Cardiac muscle cell (in vitro differentiated cells and primary cell): ENCODE results near the gene KCNMA1. TPM values are rescaled to one million over a fixed set of nuclear protein-coding genes. Genes with fewer than 3 reads are reported as not detected.
A peak's percentile ranks its signal among the peaks of the same experiment; 100 is the strongest.

Experiments
- DNase-seq, 2 donors: peaks; one replicate each; pipeline versions ENCODE4 v3.0.0 to v3.0.0-alpha.2; 2010 to 2017; ENCODE audit warnings: low read depth in 1 of 2, low spot score in 1 of 2
- H3K27ac ChIP-seq: fragments of 200-600 bp; sonication (generic); 2 replicates; pipeline ENCODE4 v1.5.1; 2016
- H3K27me3 ChIP-seq: fragments of 200-600 bp; sonication (generic); 2 replicates; pipeline ENCODE4 v1.6.0; 2016; ENCODE audit warnings: control low read depth
- H3K36me3 ChIP-seq: fragments of 200-600 bp; sonication (generic); 2 replicates; pipeline ENCODE4 v1.5.1; 2016; ENCODE audit warnings: control low read depth
- H3K4me1 ChIP-seq: fragments of 200-600 bp; sonication (generic); 2 replicates; pipeline ENCODE4 v1.8.1; 2017; ENCODE audit warnings: low read depth, mild to moderate bottlenecking, mixed run types
- H3K4me3 ChIP-seq: fragments of 200-600 bp; sonication (generic); 2 replicates; pipeline ENCODE4 v1.5.1; 2016; ENCODE audit warnings: mild to moderate bottlenecking
- H3K9me3 ChIP-seq: fragments of 200-600 bp; sonication (generic); 2 replicates; pipeline ENCODE4 v1.5.1; 2017; ENCODE audit warnings: low read depth, mild to moderate bottlenecking, control low read depth
- polyA plus RNA-seq: library from polyadenylated mRNA; unstranded; fragments of >200 nt; fragmentation: Nextera tagmentation; extraction: Ambion mirVana; gene quantifications from 2 replicates; pipeline ENCODE4 v1.2.1, GENCODE V29; 2016
- total RNA-seq: library from RNA; depleted of rRNA; stranded (reverse); fragments of >200 nt; gene quantifications from 2 replicates; pipeline ENCODE4 v1.2.3, GENCODE V29; 2016
- TF ChIP-seq, protein P1 (sequence below): IDR thresholded peaks from 2 replicates; pipeline ENCODE4 v1.5.1; 2012; ENCODE audit warnings: low read depth, mild to moderate bottlenecking, low read length

The KCNMA1 gene
- total and polyA plus RNA-seq, 2 experiments from 2014 or later, result 1.8 to 1.9 TPM

DNA sequence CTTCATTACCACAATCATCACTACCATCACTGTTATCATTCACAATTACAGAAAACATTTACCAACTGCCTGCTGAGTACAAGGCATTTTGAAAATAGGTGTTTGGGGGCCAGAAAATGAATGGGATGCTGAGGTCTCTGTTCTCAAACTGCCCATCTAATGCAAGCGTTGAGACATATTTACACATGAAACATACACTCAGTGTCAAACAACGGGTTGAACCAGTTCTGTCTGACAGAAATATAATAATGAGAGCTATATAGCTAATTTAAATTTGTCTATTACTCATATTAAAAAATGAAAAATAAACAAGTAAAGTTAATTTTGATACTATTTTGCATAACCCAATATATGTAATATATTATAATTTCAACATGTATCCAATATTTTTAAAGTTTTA lies 303.1 kb downstream of the KCNMA1 start:
- H3K27ac ChIP-seq, result no peak overlapping the region
- no peak overlapping the region for H3K4me3 ChIP-seq
- DNase-seq, result no peak
- peaks cover 17% of the 10 kb centered on the region for H3K27me3 ChIP-seq
- no peaks in the 10 kb centered on the region for H3K9me3 ChIP-seq
- TF ChIP-seq, protein P1, sequence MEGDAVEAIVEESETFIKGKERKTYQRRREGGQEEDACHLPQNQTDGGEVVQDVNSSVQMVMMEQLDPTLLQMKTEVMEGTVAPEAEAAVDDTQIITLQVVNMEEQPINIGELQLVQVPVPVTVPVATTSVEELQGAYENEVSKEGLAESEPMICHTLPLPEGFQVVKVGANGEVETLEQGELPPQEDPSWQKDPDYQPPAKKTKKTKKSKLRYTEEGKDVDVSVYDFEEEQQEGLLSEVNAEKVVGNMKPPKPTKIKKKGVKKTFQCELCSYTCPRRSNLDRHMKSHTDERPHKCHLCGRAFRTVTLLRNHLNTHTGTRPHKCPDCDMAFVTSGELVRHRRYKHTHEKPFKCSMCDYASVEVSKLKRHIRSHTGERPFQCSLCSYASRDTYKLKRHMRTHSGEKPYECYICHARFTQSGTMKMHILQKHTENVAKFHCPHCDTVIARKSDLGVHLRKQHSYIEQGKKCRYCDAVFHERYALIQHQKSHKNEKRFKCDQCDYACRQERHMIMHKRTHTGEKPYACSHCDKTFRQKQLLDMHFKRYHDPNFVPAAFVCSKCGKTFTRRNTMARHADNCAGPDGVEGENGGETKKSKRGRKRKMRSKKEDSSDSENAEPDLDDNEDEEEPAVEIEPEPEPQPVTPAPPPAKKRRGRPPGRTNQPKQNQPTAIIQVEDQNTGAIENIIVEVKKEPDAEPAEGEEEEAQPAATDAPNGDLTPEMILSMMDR, result no peak
- no peaks in the 10 kb centered on the region for H3K36me3 ChIP-seq
- H3K4me1 ChIP-seq, result no peaks in the 10 kb centered on the region

DNA sequence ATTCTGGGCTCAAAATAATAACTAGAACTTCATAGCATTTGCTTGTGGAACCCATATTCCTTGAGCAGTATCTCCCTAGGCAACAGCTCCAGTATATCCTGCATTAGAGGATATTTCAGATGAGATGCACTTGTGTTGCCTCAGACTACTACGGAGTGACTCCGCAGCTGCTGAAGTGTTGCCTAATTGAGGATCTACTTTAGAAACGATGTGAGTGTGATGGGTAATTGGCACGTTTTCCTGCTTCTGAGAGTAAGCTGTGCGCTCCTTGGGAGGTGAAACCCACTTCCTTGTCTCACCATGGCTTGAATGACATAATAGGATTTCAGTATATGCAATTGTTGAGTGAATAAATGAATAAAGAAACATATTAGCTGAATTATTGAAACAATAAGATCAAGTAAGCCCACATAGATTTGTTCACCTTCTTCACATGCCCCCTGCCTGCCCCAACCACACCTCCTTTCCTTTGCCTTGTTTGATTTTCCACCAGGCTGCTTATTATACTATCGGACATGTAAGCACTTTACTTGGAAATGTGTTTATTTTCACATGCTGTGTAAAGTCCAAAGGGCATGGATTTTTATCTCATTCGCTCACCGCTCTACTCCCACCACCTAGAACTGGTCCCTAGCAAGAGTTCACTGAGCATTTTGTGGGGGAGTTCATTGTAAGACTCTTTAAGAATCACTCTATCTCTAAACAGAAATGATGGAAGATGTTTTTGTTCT lies 303.8 kb downstream of the KCNMA1 start:
- no peaks in the 10 kb centered on the region for H3K36me3 ChIP-seq
- no peak overlapping the region for H3K27ac ChIP-seq
- H3K27me3 ChIP-seq, result peaks cover 17% of the 10 kb centered on the region
- no peaks in the 10 kb centered on the region for H3K4me1 ChIP-seq
- DNase-seq, result no peak
- H3K9me3 ChIP-seq, result no peaks in the 10 kb centered on the region
- H3K4me3 ChIP-seq, result no peak overlapping the region
- TF ChIP-seq, protein P1, result no peak

DNA sequence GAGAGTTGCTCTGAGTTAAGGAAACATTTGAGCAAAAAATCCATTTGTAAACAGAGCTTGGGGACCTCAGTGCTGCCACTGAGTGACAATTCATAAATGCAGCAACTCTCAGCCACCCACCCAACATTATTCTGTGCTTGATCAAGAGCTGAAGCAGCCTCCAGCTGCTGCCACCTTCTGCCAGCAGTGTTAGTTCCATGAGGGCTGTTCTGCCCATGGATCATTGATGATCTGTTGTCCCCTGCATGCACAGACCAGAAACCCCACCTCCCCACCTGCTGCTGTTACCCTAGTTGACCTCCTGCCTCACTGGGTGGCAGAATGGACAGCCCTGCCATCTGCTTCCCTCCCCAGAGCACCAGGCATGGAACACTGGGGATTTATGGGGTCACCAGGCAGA lies 305.4 kb downstream of the KCNMA1 start:
- no peaks in the 10 kb centered on the region for H3K4me1 ChIP-seq
- H3K4me3 ChIP-seq, result no peak overlapping the region
- TF ChIP-seq, protein P1, result no peak
- no peaks in the 10 kb centered on the region for H3K36me3 ChIP-seq
- no peak overlapping the region for H3K27ac ChIP-seq
- DNase-seq, result no peak
- H3K9me3 ChIP-seq, result no peaks in the 10 kb centered on the region
- peaks cover 7% of the 10 kb centered on the region for H3K27me3 ChIP-seq

DNA sequence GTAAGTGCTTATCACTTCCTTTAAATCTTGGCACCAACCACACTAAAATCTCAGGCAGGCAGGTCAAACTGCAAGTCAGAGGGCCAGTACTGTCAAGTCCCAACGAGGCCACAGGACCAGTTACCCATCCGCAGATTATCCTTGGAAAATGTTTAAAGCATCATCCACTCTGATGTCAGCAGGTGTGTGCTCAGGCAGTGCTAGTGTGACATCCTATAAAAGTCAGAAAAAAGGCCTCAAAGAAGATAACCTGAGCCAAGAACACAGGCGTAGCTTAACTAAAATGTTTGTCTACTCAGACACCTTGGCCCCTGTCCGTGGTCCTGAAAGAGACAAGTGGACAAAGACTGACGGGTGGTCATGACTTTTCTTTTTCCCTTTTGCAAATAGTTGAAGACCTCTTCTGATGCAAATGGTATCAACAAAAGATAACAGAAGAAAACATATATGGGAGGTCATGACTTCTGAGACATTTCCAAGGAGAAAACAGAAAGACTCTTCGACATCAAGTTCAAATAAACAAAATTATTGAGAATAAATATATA lies 309.3 kb downstream of the KCNMA1 start:
- Histone ChIP-seq H3K27ac (no peak overlapping the region), H3K4me3 (no peak overlapping the region), H3K4me1 (no peaks in the 10 kb centered on the region), H3K36me3 (no peaks in the 10 kb centered on the region), H3K9me3 (no peaks in the 10 kb centered on the region), H3K27me3 (peaks cover 11% of the 10 kb centered on the region)
- TF ChIP-seq, protein P1, result no peak
- DNase-seq, result peak; percentile 56 to 86

DNA sequence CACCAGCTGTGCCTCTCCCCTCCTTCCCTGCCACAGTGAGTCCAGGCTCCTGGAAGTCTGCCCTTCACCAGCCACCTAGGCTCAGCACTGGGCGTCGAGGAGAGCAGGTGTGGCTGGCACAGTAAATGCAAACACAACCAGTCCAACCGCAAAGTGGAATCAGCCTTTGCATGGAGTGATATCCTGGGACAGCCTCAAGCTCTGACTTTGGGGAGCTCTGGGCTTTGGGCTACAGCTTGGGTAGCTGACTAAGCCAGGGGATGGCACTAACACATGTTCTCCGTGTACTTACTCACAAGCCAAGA lies 312.4 kb downstream of the KCNMA1 start:
- no peak for DNase-seq
- Histone ChIP-seq H3K36me3 (no peaks in the 10 kb centered on the region), H3K27me3 (peaks cover 10% of the 10 kb centered on the region), H3K27ac (no peak overlapping the region), H3K4me1 (no peaks in the 10 kb centered on the region), H3K9me3 (no peaks in the 10 kb centered on the region), H3K4me3 (no peak overlapping the region)
- TF ChIP-seq, protein P1, result no peak
